Measurements from ENCODE around the gene SEPTIN8.

DNA sequence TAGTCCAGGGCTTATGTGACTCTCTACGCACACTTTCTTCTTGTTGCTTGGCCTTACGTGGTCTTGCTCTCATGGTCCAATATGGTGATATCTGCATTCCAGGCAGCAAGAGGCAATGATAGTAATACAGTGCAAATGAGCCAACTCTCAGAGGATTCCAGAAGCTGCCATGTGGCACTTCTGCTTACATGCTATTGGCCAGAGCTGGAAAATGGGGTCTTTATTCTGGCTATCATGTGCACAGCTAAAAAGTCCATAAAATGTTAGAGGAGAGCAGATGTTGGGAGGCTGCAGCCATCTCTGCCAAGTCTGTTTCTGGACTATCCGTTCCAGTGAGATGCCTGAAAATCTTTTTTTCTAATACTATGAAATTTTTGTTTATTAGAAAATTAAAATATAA, 2.9 kb upstream of the SEPTIN8 start:
- TF ChIP-seq POLR2AphosphoS5 (IDR thresholded peaks at IDR 0.05) (no peak), EP300 (IDR thresholded peaks at IDR 0.05) (no peak), CTCF (IDR thresholded peaks at IDR 0.05) (no peak)
